ENCODE measurements around the gene TAGLN3.

The TAGLN3 gene

GRCh38 chr3:112002096-112002971 is 3.6 kb downstream of the TAGLN3 start:
- no peak for FAIRE-seq
- TF ChIP-seq CTCF (IDR thresholded peaks at IDR 0.05; ENCODE audit: insufficient read depth, missing control alignments): no peak
- DNase-seq (ENCODE audit: insufficient read length, low spot score): no peak

GRCh38 chr3:112003321-112004080 is 4.8 kb downstream of the TAGLN3 start:
- FAIRE-seq (no peak), DNase-seq (ENCODE audit: insufficient read length, low spot score) (no peak)
- no peak for TF ChIP-seq CTCF (IDR thresholded peaks at IDR 0.05; ENCODE audit: insufficient read depth, missing control alignments)

- DNase-seq (ENCODE audit: insufficient read length, low spot score) (no peak), FAIRE-seq (no peak)
- no peak for TF ChIP-seq CTCF (IDR thresholded peaks at IDR 0.05; ENCODE audit: insufficient read depth, missing control alignments)
Observed at GRCh38 chr3:112004187-112004586, 5.5 kb downstream of the TAGLN3 start.

- no peak for TF ChIP-seq CTCF (IDR thresholded peaks at IDR 0.05; ENCODE audit: insufficient read depth, missing control alignments)
- DNase-seq (ENCODE audit: insufficient read length, low spot score) (no peak), FAIRE-seq (no peak)
Observed at GRCh38 chr3:112004669-112005068, 5.9 kb downstream of the TAGLN3 start.

GRCh38 chr3:112005091-112005672 is 6.5 kb downstream of the TAGLN3 start:
- FAIRE-seq: no peak
- no peak for TF ChIP-seq CTCF (IDR thresholded peaks at IDR 0.05; ENCODE audit: insufficient read depth, missing control alignments)
- no peak for DNase-seq (ENCODE audit: insufficient read length, low spot score)

- TF ChIP-seq CTCF (IDR thresholded peaks at IDR 0.05; ENCODE audit: insufficient read depth, missing control alignments): no peak
- no peak for FAIRE-seq
Observed at GRCh38 chr3:112007633-112008032, 8.9 kb downstream of the TAGLN3 start.

More at GRCh38 chr3:112007633-112008032, 8.9 kb downstream of the TAGLN3 start:
- DNase-seq (ENCODE audit: insufficient read length, low spot score): no peak

Data from D721Med (cell line).